HG03280 (cell line): Measurements from ENCODE around the gene CCBE1.

ENCODE experiments used
- ATAC-seq: cut with Tn5 transposase; IDR thresholded peaks from one replicate; pipeline ENCODE4 v1.9.1; 2021; ENCODE audit warnings: mild to moderate bottlenecking, moderate library complexity; ENCODE audit not compliant: unreplicated experiment

The CCBE1 gene

DNA sequence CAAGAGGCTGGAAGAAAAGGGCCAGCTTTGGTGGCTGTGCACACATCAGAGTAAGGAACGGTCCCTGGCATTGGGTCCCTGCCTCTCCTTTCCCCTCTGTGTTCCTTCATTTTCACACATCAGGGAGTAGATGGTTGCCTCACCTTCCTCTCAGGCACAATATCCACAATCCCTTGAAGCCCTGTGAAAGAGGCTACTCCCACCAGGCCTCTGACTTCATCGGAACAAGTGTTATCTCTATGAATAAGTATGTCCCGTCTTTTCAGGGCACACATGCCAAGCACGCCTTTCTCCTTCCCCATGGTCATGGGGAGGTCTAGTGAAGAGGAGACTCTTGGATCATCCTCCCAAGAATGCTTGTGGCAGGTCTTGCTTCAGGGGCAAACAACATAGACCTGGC is 277.0 kb downstream of the CCBE1 start:
- no peak for ATAC-seq

DNA sequence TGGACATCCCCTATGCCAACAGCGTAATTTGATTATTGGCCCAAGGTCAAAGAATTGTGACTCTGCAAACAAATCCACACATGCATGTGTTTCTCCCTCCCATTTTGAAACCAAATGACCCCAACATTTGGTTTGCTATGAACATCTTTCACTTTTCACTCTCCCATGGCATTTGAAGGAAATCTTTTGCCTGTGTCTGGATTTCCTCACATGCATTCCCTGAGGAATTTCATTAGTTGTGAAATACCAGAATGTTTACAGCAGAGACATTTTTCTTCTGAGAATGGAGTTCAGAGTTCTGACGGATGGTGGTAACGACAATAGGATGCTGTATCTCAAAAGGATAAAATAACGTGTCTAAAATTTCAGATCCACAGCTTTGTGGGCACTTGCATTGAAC is 277.8 kb downstream of the CCBE1 start:
- no peak for ATAC-seq

DNA sequence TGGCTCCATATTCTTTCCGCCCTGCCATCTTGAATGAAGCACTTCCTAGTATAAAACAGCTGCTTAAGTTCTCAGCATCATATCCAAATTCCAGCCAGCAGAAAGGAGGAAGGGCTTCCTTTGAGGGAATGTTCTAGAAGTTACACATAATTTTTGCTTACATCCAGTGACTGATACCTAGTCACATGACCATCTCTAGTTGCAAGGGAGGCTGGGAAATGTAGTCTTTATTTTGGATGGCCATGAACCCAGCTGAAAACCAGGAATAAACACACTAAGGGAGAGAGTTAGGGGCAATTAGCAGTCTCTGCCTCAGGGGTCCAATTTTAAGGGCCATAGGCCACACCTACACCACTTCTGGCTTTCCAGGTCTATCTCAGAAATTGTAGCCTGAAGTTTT is 280.4 kb downstream of the CCBE1 start:
- ATAC-seq = no peak

DNA sequence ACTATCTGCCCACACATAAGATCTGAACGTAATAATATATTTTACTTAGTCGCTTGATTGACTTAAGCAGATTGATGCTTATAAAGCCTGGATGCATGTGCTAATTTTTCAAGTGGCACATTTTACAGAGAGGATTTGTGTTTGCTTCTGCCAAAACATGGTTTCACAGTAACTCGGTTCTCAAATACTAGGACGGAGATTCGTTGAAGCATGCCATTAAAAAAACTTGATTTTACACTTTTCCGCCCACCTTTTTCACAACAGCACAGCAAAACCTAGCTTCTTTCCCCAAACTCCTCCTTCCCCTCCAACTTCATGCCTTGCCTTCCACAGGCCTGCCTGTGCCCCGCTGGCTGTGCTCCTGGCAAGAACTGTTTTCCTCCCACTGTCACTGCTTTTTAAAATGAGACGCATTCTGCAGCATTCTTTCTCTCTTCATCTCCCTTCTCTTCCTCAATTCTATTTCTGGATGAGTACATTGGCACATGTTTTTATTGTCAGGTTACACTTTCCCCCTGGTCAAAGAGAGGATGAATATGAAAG is 283.0 kb downstream of the CCBE1 start:
- ATAC-seq = no peak

DNA sequence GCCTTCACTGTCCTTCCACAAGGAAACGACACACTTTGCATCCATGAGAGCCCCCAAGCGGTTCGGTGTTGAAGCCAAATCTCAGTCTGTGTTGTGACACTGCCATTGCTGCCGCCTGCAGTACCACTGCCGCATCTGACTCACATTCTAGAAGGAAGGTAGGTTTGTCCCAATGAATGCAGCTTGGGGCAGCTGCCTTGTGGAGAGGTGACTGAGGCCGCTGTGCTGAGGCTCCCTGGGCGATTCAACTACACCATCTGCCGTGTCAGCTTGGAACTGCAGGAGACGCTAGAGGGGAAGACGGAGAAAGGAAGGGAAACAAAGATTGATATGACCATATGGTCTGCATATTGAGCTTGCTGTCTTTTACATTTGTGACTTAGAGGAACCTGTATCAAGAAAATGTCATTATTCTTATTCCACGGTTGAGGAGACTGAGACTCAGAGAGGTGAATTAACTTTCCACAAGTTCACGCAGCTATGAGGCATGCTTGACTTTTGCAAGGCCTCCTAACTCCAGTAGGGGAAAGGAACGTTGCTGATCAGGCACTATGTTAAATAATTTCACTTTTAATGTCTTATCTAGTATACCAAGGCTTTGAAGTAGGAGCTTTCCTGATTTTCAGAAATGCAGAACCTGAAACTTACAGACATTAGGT is 294.7 kb downstream of the CCBE1 start:
- ATAC-seq = peak; percentile 98

DNA sequence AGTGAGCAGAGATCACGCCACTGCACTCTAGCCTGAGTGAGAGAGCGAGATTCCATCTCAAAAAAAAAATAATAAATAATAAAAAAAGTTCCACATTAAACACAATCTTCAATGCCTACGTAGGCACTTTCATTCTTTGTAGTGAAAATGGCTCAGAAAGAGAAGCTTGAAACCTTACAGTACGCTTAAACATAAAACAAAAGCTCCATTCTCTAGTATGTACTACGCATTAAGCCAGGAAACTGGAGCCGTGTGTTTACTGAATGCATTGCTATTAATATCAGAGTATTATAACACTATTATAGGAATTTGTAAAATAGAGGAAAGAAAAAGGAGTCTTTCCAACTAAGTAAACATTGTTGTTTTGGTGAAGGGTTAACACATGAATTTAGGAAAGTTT is 296.8 kb downstream of the CCBE1 start:
- no peak for ATAC-seq

DNA sequence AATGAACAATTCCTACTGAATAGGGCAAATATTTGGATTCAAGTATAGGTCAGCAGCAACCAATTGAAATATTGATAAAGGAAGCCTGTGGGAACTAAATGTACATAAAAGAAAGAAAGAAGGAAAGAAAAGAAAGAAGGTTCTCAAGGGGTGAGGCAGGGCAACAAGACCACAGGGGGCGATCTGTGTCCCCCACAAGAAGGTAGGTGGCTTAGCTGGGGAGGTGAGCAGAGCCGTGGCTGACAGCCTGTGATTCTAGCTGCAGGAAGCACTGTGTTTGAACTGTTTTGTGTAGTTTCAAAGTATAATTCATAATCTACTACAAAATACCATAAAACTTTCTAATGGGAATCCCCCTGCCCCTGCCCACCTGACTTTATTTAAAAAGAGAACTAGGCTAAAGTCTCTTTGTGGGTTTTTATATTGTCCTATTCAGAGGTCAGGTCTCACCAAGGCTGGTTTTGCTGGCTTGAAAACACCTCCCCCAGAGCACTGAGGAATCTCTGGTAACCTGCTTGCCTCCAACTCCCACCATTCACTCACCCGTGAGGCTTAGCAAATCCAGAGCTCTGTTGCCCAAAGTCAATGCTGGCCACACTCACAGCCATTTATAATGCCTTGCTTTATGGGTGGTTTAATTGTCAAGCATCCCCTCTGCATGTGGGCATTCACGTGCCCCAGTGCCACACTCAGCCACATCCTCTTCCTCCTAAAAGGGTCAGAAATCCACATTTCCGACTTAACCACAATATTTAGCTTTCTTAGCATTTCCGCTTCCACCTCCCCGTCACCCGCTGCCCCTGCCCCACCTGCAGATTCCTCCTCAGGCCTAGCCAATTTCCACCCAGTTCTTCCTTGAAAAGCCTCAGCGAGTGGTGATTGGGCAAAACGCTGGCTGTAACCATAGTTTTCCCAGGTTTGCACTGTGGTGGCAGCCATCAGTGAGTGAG is 301.7 kb downstream of the CCBE1 start:
- no peak for ATAC-seq

DNA sequence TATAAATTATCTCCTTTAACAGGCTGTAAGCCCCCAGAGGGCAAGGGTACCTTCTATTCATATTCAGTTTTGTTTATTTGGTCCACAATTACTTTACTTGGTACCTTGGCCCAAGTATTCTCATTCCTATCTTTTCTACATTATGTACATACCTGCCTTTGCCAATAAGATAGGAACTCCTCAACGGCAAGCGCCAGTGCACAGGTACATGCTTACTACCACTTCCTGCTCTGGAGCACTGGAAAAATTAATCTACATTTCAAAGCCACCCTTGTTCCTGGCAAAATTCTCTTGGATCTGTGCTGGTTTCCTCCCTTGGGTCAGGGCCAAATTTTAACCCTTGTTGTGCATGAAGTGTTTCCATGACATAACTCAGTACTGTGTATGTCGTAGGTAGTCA is 303.8 kb downstream of the CCBE1 start:
- ATAC-seq = no peak

DNA sequence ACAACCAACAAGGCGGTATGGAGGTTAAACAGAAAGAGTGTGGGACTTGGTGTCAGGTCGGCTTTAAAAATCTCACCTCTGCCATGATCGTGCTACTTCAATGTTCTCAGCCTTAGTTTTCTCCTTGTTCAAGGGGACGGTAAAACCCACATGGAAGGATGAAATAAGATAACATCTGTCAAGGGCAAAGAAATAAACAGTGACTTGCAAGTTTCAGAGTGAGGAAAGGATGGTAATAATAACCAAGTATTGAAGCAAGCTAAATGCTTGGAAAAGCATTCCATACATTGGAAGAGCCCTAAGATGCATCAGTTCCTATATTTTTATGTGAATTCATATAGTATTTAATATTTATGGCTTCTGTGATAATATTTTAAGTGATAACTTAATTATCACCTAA is 308.4 kb downstream of the CCBE1 start:
- no peak for ATAC-seq

DNA sequence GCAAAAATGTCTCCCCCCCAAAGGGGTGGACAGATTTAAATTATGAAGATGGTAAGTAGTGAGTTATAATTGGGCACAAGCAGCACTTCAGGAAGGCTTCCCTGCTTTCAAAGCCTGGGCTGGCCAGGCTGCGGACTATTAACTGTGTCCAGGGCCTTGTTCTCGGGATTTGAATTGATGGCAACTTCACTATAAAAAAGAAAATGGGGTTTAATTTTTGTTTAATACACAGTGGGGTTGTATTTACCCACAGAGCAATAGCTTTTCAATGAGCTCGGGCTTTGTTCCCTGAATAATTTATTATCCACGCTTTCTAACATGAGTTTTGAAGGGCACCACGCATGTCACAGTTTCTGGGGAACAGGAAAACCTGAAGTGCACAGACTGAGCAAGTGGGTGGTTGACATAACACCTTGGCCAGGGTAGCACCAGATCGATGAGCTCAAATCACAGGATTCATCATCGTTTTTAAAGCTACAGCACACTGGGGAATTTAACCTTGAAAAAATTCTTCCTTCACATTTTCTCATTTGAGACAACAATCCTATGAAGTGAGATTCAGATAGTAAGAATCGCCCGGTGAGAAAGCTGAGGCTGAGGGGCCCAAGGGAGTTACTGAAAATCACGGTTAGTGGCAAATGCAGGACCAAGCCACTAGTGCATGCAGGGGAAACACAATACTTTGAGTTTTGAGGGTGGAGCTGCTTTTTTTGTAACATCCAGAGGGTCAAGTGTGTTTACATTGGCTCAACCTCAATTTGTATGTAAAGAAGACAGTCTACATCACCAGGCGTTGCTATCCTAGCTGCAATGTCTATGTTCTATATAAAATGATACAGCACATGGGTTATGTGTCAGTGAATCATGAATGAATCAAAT is 309.3 kb downstream of the CCBE1 start:
- no peak for ATAC-seq

DNA sequence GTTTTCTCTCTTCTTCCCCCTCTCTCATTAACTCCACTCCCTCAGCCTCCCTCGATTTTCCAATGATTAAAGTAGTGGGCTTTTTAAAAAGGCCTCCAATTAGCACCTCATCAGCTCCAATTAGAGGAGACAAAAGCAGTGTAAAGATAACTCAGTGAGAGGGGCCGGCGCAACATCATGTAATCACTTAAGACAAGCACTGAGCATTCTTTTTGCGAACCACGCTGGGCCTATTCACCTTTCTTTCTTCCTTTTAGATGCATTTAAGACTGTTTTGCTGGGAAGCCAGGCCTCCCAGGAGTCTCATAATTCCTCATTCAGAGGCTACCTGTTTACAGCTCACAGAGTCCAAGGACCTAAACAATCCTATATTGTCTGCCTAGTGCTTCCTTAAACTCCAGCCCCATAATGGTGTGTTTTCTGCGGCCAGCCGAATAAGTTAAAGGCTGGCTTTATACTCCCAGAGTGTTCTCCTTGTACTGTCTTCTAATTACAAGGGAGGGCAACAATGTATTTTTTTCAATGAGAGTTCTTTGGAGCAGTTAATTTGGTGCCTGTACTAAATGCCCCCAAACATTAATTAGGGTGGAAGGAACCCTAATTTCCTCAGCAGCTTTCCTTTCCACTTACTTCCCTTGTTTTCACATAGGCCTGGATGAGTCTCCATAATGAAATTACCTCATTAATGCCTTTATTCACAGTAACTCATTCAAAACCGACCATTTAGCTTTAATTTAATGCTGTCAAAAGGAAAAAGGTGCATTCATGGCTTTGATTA is 310.1 kb downstream of the CCBE1 start:
- no peak for ATAC-seq

DNA sequence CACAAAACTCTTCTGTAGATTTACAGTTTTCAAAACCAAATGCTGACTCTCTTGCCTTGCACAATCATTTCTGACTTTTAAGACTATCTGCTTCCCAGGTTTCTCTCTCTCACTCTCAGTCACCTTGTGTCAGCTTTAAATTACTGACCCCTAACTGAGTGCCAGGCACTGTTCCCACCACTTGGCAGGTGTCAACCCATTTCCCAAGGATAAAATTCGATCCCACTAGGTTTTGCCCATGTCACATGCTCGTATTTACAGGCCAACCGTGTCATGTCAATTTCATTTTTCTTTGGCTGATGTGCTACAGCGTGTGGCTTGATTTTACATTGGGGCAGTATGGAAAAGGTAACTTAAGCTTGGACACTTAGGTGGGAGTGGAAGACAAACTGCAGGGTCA is 312.0 kb downstream of the CCBE1 start:
- ATAC-seq = no peak

DNA sequence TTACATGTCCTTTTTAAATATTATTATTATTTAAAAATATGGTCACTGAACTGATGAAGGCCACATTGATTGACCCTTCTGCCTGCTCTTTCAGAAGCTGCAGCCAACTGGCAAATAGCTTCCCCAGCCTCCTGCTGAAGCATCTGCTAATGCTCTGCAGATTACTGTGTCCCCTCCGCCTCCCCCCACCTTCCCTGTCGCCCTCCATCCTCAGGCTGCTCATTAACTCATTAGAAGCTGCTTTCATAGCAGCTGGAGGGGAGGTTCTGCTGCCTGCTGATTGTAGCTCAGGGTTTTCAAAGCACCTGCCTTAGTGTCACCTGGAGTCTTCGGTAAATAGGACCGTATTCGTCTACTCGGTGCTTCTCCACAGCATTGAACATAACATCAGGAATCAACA is 313.4 kb downstream of the CCBE1 start:
- no peak for ATAC-seq

DNA sequence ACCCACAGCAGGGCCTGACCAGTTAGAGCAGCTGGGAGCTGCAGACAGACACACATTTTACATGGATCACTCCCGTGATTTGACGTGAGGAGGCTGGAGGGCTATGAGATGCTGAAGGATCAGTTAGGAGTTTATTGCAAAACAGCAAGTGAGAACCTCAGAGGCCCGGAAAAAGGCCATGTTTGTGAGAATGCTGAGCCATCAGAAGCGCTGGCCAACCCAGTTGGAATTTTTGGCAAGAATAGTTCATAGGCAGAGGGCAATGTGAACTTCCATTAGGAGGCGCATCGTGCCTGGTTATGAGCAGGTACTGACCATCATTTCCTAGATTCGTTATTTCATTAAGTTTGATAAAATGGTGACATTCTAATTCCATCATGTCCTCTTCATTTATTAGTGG is 314.8 kb downstream of the CCBE1 start:
- ATAC-seq = no peak

DNA sequence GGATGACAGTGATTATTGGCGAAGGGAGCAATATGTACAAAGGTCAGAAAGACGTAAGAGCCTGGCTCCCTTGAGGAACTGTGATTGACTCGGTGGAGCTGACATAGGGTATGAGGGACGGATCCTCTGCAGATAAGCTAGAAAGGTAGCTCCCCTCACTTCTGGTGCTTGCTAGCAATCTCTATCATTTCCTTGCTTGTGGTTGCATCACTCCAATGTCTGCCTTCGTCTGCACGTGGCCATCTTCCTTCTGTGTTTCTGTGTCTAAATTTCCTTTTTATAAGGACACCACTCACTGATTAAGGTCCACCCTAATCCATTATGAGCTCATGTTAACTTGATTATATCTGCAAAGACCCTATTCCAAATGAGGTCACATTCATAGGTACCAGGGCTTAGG is 315.3 kb downstream of the CCBE1 start:
- no peak for ATAC-seq
